GM18909 (cell line): ENCODE results near the gene C9.
"Not testable (repeated sequence)": the region's sequence is repeated elsewhere in the genome, so short reads cannot be mapped to it uniquely, and the experiment has no call there.

ENCODE experiments used
- ATAC-seq: cut with Tn5 transposase; IDR thresholded peaks from one replicate; pipeline ENCODE4 v1.9.1; 2021; ENCODE audit warnings: mild to moderate bottlenecking; ENCODE audit not compliant: unreplicated experiment, poor library complexity

The C9 gene

DNA sequence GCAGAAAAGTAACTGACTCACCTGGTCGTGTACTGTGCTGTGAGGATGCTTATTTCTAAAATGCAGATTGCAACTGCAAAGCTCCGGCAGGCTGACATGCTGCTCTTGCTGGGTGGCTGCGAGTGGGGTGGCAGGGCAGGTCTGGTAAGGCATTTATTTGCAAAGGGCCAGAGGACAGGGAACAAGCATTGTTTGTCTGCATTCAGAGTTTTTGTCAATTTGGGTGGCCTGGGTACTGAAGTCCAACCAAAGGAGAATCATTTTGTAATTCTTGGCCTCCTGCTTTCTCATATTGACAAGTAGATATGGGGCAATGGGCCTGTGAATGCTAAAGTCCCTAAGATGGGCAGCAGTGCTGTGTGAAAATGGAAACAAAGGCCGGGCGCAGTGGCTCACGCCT, at the start of gene C9:
Gene C9 (minus strand): TSS at position 129 of the 400 bp plus-strand sequence. CDS start 31 bp downstream, at position 98.
- no peak for ATAC-seq

DNA sequence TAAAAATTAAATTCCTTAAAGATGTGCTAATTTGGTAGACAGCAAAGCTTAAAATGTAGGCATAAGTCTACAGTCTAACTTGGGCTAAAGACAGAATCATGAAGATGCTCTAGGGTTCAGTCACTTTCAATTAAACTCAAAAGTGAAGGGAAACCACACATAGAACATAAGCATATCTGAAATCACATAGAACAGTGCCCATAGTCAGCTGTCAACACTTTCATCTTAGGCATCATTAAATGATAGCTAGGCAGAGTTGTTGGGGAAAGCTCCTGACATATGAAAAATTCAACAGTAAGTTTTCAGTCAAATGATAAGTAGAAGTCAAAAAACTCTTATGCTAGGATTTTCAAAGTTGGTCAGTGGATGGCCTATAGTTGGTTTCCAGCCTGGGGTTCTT, 49.5 kb upstream of the C9 start:
- no peak for ATAC-seq

- no peak for ATAC-seq
These were observed 48.6 kb upstream of the C9 start for GRCh38 chr5:39412721-39413394.

DNA sequence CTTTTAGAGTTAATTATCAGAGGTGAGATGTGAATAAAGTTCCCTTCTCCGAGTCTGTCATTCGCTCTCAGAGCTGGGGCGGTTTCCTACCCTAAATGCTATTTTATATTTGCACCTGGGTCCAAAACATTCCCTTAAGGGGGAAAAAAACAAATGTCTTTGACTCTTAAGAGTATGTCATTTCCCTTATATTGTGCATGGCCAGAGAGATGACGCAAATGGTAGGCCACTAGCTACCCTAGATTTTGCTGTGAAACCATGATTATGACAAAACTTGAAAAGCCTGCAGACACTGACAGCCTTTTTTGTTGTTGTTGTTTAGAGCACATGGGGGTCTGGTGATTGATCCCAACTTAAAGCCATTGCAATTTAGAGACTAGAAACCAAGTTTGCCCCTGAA, 47.7 kb upstream of the C9 start:
- ATAC-seq = no peak

- no peak for ATAC-seq
These were observed 46.8 kb upstream of the C9 start for GRCh38 chr5:39411061-39411460.

DNA sequence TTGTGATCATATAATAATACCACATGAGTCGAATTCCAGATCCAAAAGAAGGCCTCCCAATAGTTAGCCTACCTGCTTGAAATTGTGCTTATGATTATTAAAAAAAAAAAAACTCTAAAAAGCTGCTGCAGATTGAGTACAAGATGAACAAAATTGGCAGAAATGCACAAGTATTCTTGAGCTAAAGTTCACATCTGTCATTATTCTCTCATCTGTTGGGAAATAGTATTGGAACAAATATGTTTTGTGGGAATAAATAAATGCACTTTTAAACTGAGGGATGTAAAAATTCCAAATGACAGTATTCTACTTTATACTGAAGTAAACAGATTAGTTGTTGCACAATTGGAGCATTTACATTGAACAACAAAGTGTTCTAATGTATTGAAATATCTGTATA, 44.7 kb upstream of the C9 start:
- no peak for ATAC-seq

GRCh38 chr5:39405083-39405843, 41.0 kb upstream of the C9 start:
- no peak for ATAC-seq

DNA sequence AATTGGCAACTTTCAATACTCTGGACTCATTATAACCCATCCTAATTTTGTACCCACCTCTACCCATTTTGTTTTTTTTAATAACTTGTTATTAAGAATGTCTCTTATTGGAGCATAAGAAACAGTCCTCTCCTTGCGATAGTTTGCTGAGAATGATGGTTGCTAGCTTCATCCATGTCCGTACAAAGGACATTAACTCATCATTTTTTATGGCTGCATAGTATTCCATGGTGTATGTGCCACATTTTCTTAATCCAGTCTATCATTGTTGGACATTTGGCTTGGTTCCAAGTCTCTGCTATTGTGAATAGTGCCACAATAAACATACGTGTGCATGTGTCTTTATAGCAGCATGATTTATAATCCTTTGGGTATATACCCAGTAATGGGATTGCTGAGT, 39.5 kb upstream of the C9 start:
- ATAC-seq = not testable (repeated sequence)

GRCh38 chr5:39402140-39402539, 37.8 kb upstream of the C9 start:
- ATAC-seq = not testable (repeated sequence)

- no peak for ATAC-seq
These were observed 36.7 kb upstream of the C9 start for GRCh38 chr5:39400713-39401578.

DNA sequence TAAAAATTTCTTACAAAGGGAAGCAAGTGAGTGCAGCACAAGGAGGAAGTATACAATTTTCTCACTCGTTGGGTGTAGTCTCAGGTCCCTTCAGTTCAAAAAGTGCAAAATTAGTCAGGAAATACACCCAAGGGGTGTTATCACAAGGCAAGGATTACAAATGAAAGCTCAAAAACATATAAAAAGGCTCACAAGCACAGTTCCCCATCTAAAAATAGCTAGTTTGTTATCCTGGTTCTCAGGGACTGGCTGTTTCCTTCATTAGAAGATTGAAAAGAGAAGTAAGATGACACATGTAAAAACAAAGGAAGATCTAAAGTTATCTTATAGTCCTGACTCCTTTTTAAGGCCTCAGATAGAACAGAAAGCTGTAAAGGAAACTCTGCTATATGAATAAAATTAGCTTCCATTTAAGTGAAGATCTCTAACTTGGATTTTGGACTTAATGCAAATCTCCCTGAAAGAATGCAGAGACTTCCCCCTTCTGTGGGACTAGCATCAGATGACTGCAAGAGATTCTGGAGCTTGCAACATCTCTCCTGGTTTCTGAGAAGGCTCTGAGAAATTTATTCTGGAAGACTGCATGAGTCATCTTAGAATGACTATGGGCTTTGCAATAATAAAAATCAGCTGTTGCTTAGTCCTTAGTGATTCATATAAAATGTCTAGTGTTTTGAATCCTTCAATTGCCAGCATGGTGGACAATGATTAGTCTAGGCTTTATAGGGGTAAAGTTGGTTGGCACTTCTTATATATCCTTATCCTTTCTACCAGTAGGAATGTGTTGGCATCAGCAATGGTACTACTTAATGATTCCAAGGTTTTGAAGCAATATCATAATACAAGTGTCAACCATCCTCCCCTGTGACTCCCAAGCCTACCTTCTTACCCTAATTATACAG, 35.1 kb upstream of the C9 start:
- no peak for ATAC-seq

DNA sequence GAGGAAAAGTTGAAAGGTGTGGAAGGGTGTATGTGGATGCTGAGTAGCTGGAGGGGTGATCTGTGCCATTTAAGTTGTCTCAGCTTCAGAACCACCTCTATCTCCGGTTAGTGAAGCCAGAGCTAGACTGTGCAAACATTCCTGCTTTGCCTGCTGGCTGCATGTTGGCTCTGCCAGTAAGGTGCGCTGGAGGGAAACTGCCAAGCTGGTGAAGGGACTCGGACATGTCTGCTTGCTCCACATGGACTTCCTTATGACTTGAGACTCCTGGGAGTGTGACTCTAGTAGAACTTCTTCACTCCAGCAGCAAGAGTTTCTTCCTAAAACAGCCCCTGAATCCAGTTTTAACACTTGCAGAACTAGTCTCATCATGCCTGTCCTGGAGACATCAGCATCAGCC, 32.5 kb upstream of the C9 start:
- ATAC-seq = no peak

DNA sequence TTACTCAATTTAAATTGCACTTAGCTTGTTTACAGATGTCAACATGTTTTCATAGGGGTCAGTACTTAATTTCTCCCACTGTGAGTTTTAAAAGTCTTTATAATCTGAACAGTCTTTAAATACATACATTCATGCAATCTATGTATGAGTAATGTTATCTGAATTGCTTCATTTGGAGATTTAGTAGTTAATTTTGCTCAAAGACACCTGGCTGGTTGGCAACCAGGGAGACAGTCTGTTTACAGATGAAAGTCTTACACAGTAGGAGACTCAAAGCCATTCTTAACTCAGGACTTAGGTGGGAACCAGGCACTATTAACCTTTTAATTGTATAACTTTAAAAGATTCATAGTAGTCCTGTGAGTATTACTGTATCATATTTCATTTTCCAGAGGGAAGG, 31.2 kb upstream of the C9 start:
- no peak for ATAC-seq

GRCh38 chr5:39394946-39395345, 30.7 kb upstream of the C9 start:
- ATAC-seq = no peak

- ATAC-seq = no peak
These were observed 26.6 kb upstream of the C9 start for GRCh38 chr5:39390945-39391344.

DNA sequence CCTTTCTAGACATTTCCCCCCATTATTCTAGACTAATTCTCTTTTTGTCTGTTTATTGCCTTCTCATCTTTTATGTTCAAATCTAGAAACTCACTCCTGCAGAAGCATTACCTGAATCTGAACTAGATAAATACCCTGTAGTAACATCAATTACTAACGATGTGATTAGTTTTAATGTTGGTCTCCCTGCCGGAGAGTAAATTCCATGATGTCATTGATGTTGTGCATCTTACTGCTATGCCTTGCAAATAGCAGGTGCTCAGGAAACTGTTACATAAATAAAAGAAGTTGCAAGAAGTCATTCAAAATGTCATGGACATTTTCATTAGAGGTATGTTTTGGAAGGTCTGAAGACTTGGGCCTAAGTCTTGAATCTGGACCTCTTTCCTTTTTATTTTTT, 23.0 kb upstream of the C9 start:
- ATAC-seq = no peak

- no peak for ATAC-seq
These were observed 20.0 kb upstream of the C9 start for GRCh38 chr5:39384271-39384670.

- ATAC-seq = no peak
These were observed 17.1 kb upstream of the C9 start for GRCh38 chr5:39381376-39381775.

- ATAC-seq = no peak
These were observed 15.4 kb upstream of the C9 start for GRCh38 chr5:39379693-39380092.

- no peak for ATAC-seq
These were observed 13.3 kb upstream of the C9 start for GRCh38 chr5:39377613-39378012.
